ENCODE data around the gene EFNA5. TPM values are rescaled to one million over a fixed set of nuclear protein-coding genes. Genes with fewer than 3 reads are reported as not detected.

EFNA5 gene
- total and polyA plus RNA-seq, 2 of the 8 experiments (the other 6 are each of a cell fraction or from before 2014, with no cell fraction given) = 9.6 to 21.8 TPM

DNA sequence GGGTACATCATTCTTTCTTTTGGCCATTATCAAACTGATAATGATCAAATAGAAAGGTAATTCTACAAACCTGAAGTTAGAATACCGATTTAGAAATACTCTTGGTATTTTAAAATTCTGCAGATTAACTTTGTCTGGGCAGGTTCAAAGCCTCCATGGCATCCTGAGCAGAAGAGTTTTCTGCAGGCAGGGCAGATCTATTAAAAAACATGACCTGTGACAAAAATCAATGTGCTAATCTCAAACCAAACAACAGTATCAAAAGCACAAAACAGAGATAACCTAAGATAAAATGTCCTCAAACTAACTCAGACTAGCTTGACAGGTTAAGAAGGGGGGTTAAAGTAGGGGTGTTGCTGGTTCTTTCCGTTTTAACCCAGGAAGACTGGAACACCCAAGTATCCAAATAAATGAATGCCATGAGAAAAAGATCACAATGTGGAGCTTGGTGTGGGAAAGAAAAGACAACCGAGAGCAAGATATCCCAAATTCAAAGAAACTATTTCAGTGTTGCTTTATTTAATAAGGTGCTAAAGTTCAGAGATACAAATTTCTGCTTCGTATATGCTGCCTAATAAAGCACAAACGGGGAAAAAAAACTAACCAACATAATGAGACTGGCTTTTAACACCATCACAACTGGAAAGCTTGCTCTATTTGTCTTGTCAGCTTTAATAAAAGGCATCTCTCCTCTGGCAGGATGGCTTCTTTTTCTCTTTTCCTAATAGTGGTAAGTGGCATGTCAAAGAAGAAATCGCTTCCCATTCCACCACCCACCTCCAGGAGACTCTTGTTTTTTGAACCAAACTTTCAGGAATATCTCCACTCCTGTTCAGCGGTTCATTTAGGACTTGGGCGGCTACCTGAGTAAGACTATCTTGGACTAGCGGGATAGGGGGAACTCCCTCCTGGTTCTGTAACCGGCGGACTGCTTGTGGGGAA, 2.3 kb downstream of the EFNA5 start (continued):
- no peak for TF ChIP-seq TAF7 (optimal IDR thresholded peaks at IDR 0.05; ENCODE audit: borderline replicate concordance, low read depth, low read length)
- no peak for TF ChIP-seq JUND (IDR thresholded peaks at IDR 0.05; ENCODE audit: low read length)
- no peak for TF ChIP-seq ZNF274 (IDR thresholded peaks at IDR 0.05; ENCODE audit: borderline replicate concordance, extremely low read depth, low read length)
- TF ChIP-seq KDM5A (IDR thresholded peaks at IDR 0.05; ENCODE audit: low read length) = no peak
- TF ChIP-seq SP4 (IDR thresholded peaks at IDR 0.05; ENCODE audit: low read length) = no peak
- no peak for TF ChIP-seq RXRA (IDR thresholded peaks at IDR 0.05; ENCODE audit: insufficient read depth, low read depth, low read length)
- TF ChIP-seq BACH1 (IDR thresholded peaks at IDR 0.05; ENCODE audit: low read length) = no peak
- no peak for TF ChIP-seq CHD2 (IDR thresholded peaks at IDR 0.05; ENCODE audit: low read length)
- no peak for TF ChIP-seq CHD1 (IDR thresholded peaks at IDR 0.05; ENCODE audit: low read depth, low read length)

Data from H1 (cell line).